Measurements from ENCODE around the gene NLK. TPM values are rescaled to one million over a fixed set of nuclear protein-coding genes. Genes with fewer than 3 reads are reported as not detected.
"Not testable (repeated sequence)": the region's sequence is repeated elsewhere in the genome, so short reads cannot be mapped to it uniquely, and the experiment has no call there.

NLK gene
- total RNA-seq, 1 donor from 2014 or later: 11.8 TPM

GRCh38 chr17:28206292-28206691, 163.8 kb downstream of the NLK start:
- TF ChIP-seq, protein P1, sequence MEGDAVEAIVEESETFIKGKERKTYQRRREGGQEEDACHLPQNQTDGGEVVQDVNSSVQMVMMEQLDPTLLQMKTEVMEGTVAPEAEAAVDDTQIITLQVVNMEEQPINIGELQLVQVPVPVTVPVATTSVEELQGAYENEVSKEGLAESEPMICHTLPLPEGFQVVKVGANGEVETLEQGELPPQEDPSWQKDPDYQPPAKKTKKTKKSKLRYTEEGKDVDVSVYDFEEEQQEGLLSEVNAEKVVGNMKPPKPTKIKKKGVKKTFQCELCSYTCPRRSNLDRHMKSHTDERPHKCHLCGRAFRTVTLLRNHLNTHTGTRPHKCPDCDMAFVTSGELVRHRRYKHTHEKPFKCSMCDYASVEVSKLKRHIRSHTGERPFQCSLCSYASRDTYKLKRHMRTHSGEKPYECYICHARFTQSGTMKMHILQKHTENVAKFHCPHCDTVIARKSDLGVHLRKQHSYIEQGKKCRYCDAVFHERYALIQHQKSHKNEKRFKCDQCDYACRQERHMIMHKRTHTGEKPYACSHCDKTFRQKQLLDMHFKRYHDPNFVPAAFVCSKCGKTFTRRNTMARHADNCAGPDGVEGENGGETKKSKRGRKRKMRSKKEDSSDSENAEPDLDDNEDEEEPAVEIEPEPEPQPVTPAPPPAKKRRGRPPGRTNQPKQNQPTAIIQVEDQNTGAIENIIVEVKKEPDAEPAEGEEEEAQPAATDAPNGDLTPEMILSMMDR (IDR thresholded peaks at IDR 0.05): no peak
- Mint-ChIP-seq H3K4me3 (ENCODE audit: unreplicated experiment) (no peak overlapping the region), H3K4me1 (ENCODE audit: low read depth) (peaks cover 8% of the 10 kb centered on the region), H3K27me3 (ENCODE audit: low read depth) (no peaks in the 10 kb centered on the region), H3K27ac (ENCODE audit: unreplicated experiment) (no peak overlapping the region), H3K36me3 (ENCODE audit: low read depth) (peaks cover 6% of the 10 kb centered on the region), H3K9me3 (ENCODE audit: low read depth) (peaks cover 11% of the 10 kb centered on the region)
- no peak for DNase-seq (ENCODE audit: low spot score)

- H3K36me3 Mint-ChIP-seq (ENCODE audit: low read depth): peaks cover 8% of the 10 kb centered on the region
- H3K4me1 Mint-ChIP-seq (ENCODE audit: low read depth): no peaks in the 10 kb centered on the region
- TF ChIP-seq, protein P1 (IDR thresholded peaks at IDR 0.05): no peak
- peaks cover 20% of the 10 kb centered on the region for H3K9me3 Mint-ChIP-seq (ENCODE audit: low read depth)
- H3K4me3 Mint-ChIP-seq (ENCODE audit: unreplicated experiment): no peak overlapping the region
- no peak overlapping the region for H3K27ac Mint-ChIP-seq (ENCODE audit: unreplicated experiment)
- DNase-seq (ENCODE audit: low spot score): no peak
- H3K27me3 Mint-ChIP-seq (ENCODE audit: low read depth): no peaks in the 10 kb centered on the region
Measured at GRCh38 chr17:28211811-28212210, 169.3 kb downstream of the NLK start.

DNA sequence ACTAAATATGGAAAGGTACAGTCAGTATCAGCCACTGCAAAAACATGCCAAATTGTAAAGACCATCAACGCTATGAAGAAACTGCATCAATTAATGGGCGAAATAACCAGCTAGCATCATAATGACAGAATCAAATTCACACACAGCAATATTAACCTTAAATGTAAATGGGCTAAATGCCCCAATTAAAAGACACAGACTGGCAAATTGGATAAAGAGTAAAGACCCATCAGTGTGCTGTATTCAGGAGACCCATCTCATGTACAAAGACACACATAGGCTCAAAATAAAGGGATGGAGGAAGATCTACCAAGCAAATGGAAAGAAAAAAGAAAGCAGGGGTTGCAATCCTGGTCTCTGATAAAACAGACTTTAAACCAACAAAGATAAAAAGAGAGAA, 171.1 kb downstream of the NLK start:
- not testable (repeated sequence) for H3K27me3 Mint-ChIP-seq (ENCODE audit: low read depth); DNase-seq (ENCODE audit: low spot score); H3K4me1 Mint-ChIP-seq (ENCODE audit: low read depth); H3K27ac Mint-ChIP-seq (ENCODE audit: unreplicated experiment); H3K36me3 Mint-ChIP-seq (ENCODE audit: low read depth); H3K4me3 Mint-ChIP-seq (ENCODE audit: unreplicated experiment)
- H3K9me3 Mint-ChIP-seq (ENCODE audit: low read depth): peaks cover 20% of the 10 kb centered on the region

GRCh38 chr17:28216052-28216451, 173.6 kb downstream of the NLK start:
- Mint-ChIP-seq H3K4me3 (ENCODE audit: unreplicated experiment) (no peak overlapping the region), H3K27me3 (ENCODE audit: low read depth) (no peaks in the 10 kb centered on the region), H3K4me1 (ENCODE audit: low read depth) (no peaks in the 10 kb centered on the region), H3K27ac (ENCODE audit: unreplicated experiment) (no peak overlapping the region), H3K9me3 (ENCODE audit: low read depth) (peaks cover 9% of the 10 kb centered on the region), H3K36me3 (ENCODE audit: low read depth) (peaks cover 2% of the 10 kb centered on the region)
- no peak for DNase-seq (ENCODE audit: low spot score)
- TF ChIP-seq, protein P1 (IDR thresholded peaks at IDR 0.05): no peak

GRCh38 chr17:28216528-28216927, 174.1 kb downstream of the NLK start:
- Mint-ChIP-seq H3K27ac (ENCODE audit: unreplicated experiment) (no peak overlapping the region), H3K4me1 (ENCODE audit: low read depth) (no peaks in the 10 kb centered on the region), H3K4me3 (ENCODE audit: unreplicated experiment) (no peak overlapping the region), H3K36me3 (ENCODE audit: low read depth) (peaks cover 2% of the 10 kb centered on the region), H3K9me3 (ENCODE audit: low read depth) (peaks cover 9% of the 10 kb centered on the region), H3K27me3 (ENCODE audit: low read depth) (no peaks in the 10 kb centered on the region)
- DNase-seq (ENCODE audit: low spot score): no peak
- TF ChIP-seq, protein P1 (IDR thresholded peaks at IDR 0.05): no peak

GRCh38 chr17:28219771-28220170, 177.3 kb downstream of the NLK start:
- no peaks in the 10 kb centered on the region for H3K4me1 Mint-ChIP-seq (ENCODE audit: low read depth)
- no peaks in the 10 kb centered on the region for H3K36me3 Mint-ChIP-seq (ENCODE audit: low read depth)
- no peak overlapping the region for H3K27ac Mint-ChIP-seq (ENCODE audit: unreplicated experiment)
- no peak for DNase-seq (ENCODE audit: low spot score)
- no peaks in the 10 kb centered on the region for H3K9me3 Mint-ChIP-seq (ENCODE audit: low read depth)
- no peak overlapping the region for H3K4me3 Mint-ChIP-seq (ENCODE audit: unreplicated experiment)
- TF ChIP-seq, protein P1 (IDR thresholded peaks at IDR 0.05): no peak
- H3K27me3 Mint-ChIP-seq (ENCODE audit: low read depth): no peaks in the 10 kb centered on the region

Measured in chondrocyte (in vitro differentiated cells).